HepG2 (cell line): ENCODE measurements around the gene CRYM. TPM values are rescaled to one million over a fixed set of nuclear protein-coding genes. Genes with fewer than 3 reads are reported as not detected.

ENCODE experiments used
- HDAC1 ChIP-seq: sonication (generic); formaldehyde crosslinking; IDR thresholded peaks from 2 replicates; pipeline ENCODE4 v1.5.1; 2020; ENCODE audit warnings: mild to moderate bottlenecking, missing genetic modification reagents
- ISL2 ChIP-seq: sonication (generic); formaldehyde crosslinking; IDR thresholded peaks from 2 replicates; pipeline ENCODE4 v1.5.0; 2020; ENCODE audit warnings: missing genetic modification reagents
- MYC ChIP-seq: sonication (generic); formaldehyde crosslinking; IDR thresholded peaks from 2 replicates; pipeline ENCODE4 v1.9.0; 2021; ENCODE audit warnings: missing genetic modification reagents, borderline replicate concordance
- U2AF1 ChIP-seq: fragments of 200-400 bp; formaldehyde crosslinking; optimal IDR thresholded peaks from 2 replicates; pipeline ENCODE3; 2017; ENCODE audit warnings: mild to moderate bottlenecking, low read depth, low read length
- ZBTB38 ChIP-seq: sonication (generic); formaldehyde crosslinking; IDR thresholded peaks from 2 replicates; pipeline ENCODE4 v1.5.1; 2020; ENCODE audit warnings: mild to moderate bottlenecking, missing genetic modification reagents
- ZNF124 ChIP-seq: sonication (generic); formaldehyde crosslinking; IDR thresholded peaks from 2 replicates; pipeline ENCODE4 v1.4.0; 2020; ENCODE audit warnings: missing genetic modification reagents
- ZNF550 ChIP-seq: sonication (generic); formaldehyde crosslinking; IDR thresholded peaks from 2 replicates; pipeline ENCODE4 v1.4.0; 2020; ENCODE audit warnings: mild to moderate bottlenecking, missing genetic modification reagents, borderline replicate concordance
- ZNF569 ChIP-seq: sonication (generic); formaldehyde crosslinking; IDR thresholded peaks from 2 replicates; pipeline ENCODE4 v1.5.0; 2020; ENCODE audit warnings: mild to moderate bottlenecking, missing genetic modification reagents, moderate library complexity, borderline replicate concordance
- polyA plus RNA-seq, 8 experiments: library from polyadenylated mRNA; depleted of rRNA in 3 of 8; stranded (reverse) in 7 of 8; unstranded in 1 of 8; fragments of >200 nt; fragmentation: Illumina TruSeq in 4 of 8; extraction: Trizol in 4 of 8; gene quantifications; 2 replicates each; pipeline versions ENCODE4 v1.2.1 to v1.2.3, GENCODE V29; 2011 to 2016; ENCODE audit warnings: low read depth in 4 of 8, missing spikeins in 1 of 8, mixed read lengths in 1 of 8; ENCODE audit not compliant: insufficient read depth in 1 of 8
- total RNA-seq, 5 experiments: library from RNA; depleted of rRNA; stranded (reverse); fragments of >200 nt; fragmentation: Illumina TruSeq; extraction: Trizol; gene quantifications; 2 replicates each; pipeline ENCODE4 v1.2.3, GENCODE V29; 2016; ENCODE audit warnings: low read depth in 1 of 5
- TF ChIP-seq, protein P1 (sequence below): IDR thresholded peaks from 2 replicates; pipeline ENCODE4 v1.6.1; 2016; ENCODE audit warnings: mild to moderate bottlenecking, missing biosample characterization, missing genetic modification reagents
- TF ChIP-seq, protein P2 (sequence below): sonication (generic); formaldehyde crosslinking; IDR thresholded peaks from 2 replicates; pipeline ENCODE4 v1.5.1; 2020; ENCODE audit warnings: missing genetic modification reagents, mild to moderate bottlenecking, borderline replicate concordance
- TF ChIP-seq, protein P3 (sequence below): sonication (generic); formaldehyde crosslinking; IDR thresholded peaks from 2 replicates; pipeline ENCODE4 v1.5.0; 2020; ENCODE audit warnings: missing genetic modification reagents
- TF ChIP-seq, protein P4 (sequence below): sonication (generic); formaldehyde crosslinking; IDR thresholded peaks from 2 replicates; pipeline ENCODE4 v1.4.0; 2020; ENCODE audit warnings: mild to moderate bottlenecking, missing genetic modification reagents, borderline replicate concordance
- TF ChIP-seq, protein P5 (sequence below): sonication (generic); formaldehyde crosslinking; IDR thresholded peaks from 2 replicates; pipeline ENCODE4 v1.4.0; 2020; ENCODE audit warnings: missing genetic modification reagents, mild to moderate bottlenecking, borderline replicate concordance

CRYM gene
- total and polyA plus RNA-seq, 2 of the 13 experiments (the other 11 are each of a cell fraction or from before 2014, with no cell fraction given), result 1.9 to 2.2 TPM

DNA sequence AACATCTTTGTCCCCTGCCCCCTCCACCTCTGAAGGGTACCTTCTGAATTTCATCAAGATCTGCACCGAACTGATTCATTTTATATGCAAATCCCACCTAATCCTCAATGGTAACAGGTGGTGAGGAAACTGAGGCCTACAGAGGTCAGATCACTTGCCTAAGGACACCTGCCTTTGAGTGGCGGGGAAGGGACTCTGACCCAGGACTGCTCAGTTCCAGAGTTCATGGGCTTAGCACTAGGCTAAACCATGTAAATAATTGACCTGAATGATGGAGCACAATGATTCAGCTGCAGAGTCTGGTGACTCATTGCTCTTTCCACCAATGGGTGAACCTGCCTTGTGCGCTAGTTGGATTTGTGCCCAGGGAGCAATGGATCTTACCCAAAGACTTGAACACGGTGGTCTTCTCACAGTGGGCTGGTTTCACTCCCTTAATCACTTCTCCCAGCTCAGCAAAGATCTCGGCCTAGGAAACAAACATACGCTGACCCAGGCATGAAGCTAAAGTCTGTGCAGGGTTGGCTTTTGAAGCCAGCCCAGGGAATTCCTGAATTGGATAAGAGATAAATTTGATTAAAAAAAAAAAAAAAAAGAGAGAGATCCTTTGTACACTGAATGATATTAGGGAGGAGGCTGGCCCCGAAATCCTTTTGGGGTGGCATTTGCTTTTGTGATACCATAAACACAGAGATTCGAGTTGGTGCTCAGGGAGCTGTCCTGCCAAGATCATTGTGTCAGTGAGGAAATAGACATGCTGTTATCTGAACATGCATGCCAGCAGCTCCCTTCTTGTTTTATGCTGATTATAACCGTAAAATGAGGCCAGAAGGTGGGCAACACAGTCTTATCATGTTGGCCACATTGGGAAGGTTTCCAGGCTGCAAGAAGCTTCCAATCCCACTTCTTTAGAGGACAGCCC, 17.0 kb downstream of the CRYM start (continued):
- TF ChIP-seq ZNF569 (peak; percentile 71; the same call in 1 of the 2 replicates), ZNF124 (peak; percentile 18; the same call in 1 of the 2 replicates), U2AF1 (peak; percentile 68), ZNF550 (no peak), HDAC1 (CRISPR knock-in tag) (peak; percentile 88), ZBTB38 (0 out of 2 replicates have a peak, but pooled peaks have one; percentile 24), ISL2 (CRISPR knock-in tag) (peak; percentile 81), MYC (peak; percentile 77; the same call in 1 of the 2 replicates)
- TF ChIP-seq, protein P1, sequence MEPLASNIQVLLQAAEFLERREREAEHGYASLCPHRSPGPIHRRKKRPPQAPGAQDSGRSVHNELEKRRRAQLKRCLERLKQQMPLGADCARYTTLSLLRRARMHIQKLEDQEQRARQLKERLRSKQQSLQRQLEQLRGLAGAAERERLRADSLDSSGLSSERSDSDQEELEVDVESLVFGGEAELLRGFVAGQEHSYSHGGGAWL (CRISPR knock-in tag), result 0 out of 2 replicates have a peak, but pooled peaks have one; percentile 58
- TF ChIP-seq, protein P2, sequence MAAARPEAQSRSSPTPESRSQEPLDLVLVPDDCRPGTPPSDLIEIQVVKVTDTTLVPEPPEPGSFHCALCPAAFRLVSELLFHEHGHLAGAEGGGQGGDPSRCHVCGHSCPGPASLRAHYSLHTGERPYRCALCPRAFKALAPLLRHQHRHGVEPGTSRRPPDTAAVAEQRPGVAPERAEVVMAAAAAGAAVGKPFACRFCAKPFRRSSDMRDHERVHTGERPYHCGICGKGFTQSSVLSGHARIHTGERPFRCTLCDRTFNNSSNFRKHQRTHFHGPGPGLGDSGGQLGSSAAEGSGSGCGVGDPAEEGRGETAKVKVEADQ (CRISPR knock-in tag), result peak; percentile 76; the same call in 1 of the 2 replicates
- TF ChIP-seq, protein P3, sequence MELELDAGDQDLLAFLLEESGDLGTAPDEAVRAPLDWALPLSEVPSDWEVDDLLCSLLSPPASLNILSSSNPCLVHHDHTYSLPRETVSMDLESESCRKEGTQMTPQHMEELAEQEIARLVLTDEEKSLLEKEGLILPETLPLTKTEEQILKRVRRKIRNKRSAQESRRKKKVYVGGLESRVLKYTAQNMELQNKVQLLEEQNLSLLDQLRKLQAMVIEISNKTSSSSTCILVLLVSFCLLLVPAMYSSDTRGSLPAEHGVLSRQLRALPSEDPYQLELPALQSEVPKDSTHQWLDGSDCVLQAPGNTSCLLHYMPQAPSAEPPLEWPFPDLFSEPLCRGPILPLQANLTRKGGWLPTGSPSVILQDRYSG (CRISPR knock-in tag), result peak; percentile 63; the same call in 1 of the 2 replicates
- TF ChIP-seq, protein P4, sequence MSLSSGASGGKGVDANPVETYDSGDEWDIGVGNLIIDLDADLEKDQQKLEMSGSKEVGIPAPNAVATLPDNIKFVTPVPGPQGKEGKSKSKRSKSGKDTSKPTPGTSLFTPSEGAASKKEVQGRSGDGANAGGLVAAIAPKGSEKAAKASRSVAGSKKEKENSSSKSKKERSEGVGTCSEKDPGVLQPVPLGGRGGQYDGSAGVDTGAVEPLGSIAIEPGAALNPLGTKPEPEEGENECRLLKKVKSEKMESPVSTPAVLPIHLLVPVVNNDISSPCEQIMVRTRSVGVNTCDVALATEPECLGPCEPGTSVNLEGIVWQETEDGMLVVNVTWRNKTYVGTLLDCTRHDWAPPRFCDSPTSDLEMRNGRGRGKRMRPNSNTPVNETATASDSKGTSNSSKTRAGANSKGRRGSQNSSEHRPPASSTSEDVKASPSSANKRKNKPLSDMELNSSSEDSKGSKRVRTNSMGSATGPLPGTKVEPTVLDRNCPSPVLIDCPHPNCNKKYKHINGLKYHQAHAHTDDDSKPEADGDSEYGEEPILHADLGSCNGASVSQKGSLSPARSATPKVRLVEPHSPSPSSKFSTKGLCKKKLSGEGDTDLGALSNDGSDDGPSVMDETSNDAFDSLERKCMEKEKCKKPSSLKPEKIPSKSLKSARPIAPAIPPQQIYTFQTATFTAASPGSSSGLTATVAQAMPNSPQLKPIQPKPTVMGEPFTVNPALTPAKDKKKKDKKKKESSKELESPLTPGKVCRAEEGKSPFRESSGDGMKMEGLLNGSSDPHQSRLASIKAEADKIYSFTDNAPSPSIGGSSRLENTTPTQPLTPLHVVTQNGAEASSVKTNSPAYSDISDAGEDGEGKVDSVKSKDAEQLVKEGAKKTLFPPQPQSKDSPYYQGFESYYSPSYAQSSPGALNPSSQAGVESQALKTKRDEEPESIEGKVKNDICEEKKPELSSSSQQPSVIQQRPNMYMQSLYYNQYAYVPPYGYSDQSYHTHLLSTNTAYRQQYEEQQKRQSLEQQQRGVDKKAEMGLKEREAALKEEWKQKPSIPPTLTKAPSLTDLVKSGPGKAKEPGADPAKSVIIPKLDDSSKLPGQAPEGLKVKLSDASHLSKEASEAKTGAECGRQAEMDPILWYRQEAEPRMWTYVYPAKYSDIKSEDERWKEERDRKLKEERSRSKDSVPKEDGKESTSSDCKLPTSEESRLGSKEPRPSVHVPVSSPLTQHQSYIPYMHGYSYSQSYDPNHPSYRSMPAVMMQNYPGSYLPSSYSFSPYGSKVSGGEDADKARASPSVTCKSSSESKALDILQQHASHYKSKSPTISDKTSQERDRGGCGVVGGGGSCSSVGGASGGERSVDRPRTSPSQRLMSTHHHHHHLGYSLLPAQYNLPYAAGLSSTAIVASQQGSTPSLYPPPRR (CRISPR knock-in tag), result peak; percentile 49; the same call in 1 of the 2 replicates
- TF ChIP-seq, protein P5, sequence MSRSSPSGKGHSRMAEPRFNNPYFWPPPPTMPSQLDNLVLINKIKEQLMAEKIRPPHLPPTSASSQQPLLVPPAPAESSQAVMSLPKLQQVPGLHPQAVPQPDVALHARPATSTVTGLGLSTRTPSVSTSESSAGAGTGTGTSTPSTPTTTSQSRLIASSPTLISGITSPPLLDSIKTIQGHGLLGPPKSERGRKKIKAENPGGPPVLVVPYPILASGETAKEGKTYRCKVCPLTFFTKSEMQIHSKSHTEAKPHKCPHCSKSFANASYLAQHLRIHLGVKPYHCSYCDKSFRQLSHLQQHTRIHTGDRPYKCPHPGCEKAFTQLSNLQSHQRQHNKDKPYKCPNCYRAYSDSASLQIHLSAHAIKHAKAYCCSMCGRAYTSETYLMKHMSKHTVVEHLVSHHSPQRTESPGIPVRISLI (CRISPR knock-in tag), result peak; percentile 13; the same call in 1 of the 2 replicates
